22Rv1 (cell line): ENCODE data around the gene NECAB3.

Experiments
- ZFX ChIP-seq: fragments of 450-650 bp; IDR thresholded peaks from 2 replicates; pipeline ENCODE4 v1.6.1; 2017; ENCODE audit warnings: antibody characterized with exemption, borderline replicate concordance
- TF ChIP-seq, protein P1 (sequence below): fragments of 450-650 bp; IDR thresholded peaks from 2 replicates; pipeline ENCODE4 v1.5.1; 2017; ENCODE audit warnings: mild to moderate bottlenecking

DNA sequence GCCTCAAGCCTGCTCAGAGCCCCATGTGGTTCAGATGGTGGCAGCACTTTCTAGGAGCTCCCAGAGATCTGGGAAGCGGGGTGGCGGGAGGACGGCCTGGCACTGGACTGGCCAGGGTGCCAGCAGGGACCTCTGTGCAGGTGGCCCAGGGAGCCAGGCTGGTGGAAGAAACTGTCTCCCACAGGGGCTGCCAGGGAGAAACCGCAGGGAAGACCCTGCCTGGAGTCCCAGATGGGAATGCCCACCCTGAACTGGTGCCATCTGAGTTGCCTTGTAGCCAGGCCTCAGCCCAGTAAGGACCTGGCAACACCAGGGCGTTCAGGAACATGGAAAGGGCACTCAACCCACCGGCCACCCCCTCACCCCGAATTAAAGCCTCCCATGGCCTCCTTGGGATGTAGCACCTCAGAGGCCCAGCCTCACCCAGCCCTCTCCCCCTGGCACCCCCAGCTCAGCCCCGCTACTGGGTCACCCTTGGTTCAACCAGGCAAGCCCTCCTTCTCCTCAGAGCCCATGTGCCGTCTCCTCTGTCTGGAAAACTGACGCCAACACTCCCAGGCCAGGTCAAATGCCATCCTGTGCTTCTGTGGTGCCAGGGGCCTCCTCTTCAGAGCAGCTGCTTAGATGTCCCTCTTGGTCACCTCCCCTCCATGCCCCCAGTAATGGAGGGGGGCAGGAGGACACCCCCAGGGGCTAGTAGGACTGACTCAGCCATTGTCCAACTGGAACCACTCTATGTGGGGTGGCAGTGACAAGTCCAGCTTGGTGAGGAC is 18.0 kb downstream of the NECAB3 start:
- TF ChIP-seq, protein P1, sequence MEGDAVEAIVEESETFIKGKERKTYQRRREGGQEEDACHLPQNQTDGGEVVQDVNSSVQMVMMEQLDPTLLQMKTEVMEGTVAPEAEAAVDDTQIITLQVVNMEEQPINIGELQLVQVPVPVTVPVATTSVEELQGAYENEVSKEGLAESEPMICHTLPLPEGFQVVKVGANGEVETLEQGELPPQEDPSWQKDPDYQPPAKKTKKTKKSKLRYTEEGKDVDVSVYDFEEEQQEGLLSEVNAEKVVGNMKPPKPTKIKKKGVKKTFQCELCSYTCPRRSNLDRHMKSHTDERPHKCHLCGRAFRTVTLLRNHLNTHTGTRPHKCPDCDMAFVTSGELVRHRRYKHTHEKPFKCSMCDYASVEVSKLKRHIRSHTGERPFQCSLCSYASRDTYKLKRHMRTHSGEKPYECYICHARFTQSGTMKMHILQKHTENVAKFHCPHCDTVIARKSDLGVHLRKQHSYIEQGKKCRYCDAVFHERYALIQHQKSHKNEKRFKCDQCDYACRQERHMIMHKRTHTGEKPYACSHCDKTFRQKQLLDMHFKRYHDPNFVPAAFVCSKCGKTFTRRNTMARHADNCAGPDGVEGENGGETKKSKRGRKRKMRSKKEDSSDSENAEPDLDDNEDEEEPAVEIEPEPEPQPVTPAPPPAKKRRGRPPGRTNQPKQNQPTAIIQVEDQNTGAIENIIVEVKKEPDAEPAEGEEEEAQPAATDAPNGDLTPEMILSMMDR, result no peak
- TF ChIP-seq ZFX, result no peak
